NCI-H2107 treated with DMSO at 0.1 percent for 48 hours (cell line): ENCODE data around the gene TMEM131L.

Experiments
- DNase-seq: peaks from one replicate; lab custom pipeline; 2025; ENCODE audit not compliant: unreplicated experiment; lab: John Stamatoyannopoulos, UW

Gene TMEM131L

GRCh38 chr4:153570228-153570973 lies 104.2 kb downstream of the TMEM131L start:
- DNase-seq: no peak

- no peak for DNase-seq
Measured at GRCh38 chr4:153571006-153571545, 104.9 kb downstream of the TMEM131L start.

GRCh38 chr4:153572609-153573008 lies 106.4 kb downstream of the TMEM131L start:
- no peak for DNase-seq

GRCh38 chr4:153573221-153573620 lies 107.1 kb downstream of the TMEM131L start:
- no peak for DNase-seq

GRCh38 chr4:153573881-153574802 lies 108.0 kb downstream of the TMEM131L start:
- DNase-seq: peak; percentile 20

- DNase-seq: no peak
Measured at GRCh38 chr4:153576443-153576774, 110.2 kb downstream of the TMEM131L start.

- no peak for DNase-seq
Measured at GRCh38 chr4:153577053-153577452, 110.9 kb downstream of the TMEM131L start.

- DNase-seq: no peak
Measured at GRCh38 chr4:153579410-153579809, 113.2 kb downstream of the TMEM131L start.

GRCh38 chr4:153579872-153580271 lies 113.7 kb downstream of the TMEM131L start:
- no peak for DNase-seq

GRCh38 chr4:153582954-153583702 lies 117.0 kb downstream of the TMEM131L start:
- DNase-seq: no peak

GRCh38 chr4:153585026-153585425 lies 118.9 kb downstream of the TMEM131L start:
- no peak for DNase-seq

- no peak for DNase-seq
Measured at GRCh38 chr4:153589703-153590595, 123.8 kb downstream of the TMEM131L start.

- DNase-seq: no peak
Measured at GRCh38 chr4:153591441-153591840, 125.3 kb downstream of the TMEM131L start.

GRCh38 chr4:153592064-153592463 lies 125.9 kb downstream of the TMEM131L start:
- DNase-seq: no peak

GRCh38 chr4:153593161-153593560 lies 127.0 kb downstream of the TMEM131L start:
- DNase-seq: no peak

- DNase-seq: no peak
Measured at GRCh38 chr4:153594210-153594609, 128.1 kb downstream of the TMEM131L start.

- DNase-seq: no peak
Measured at GRCh38 chr4:153595894-153596601, 129.9 kb downstream of the TMEM131L start.

- no peak for DNase-seq
Measured at GRCh38 chr4:153602758-153603157, 136.6 kb downstream of the TMEM131L start.

- no peak for DNase-seq
Measured at GRCh38 chr4:153603258-153603657, 137.1 kb downstream of the TMEM131L start.

GRCh38 chr4:153603835-153604234 lies 137.7 kb downstream of the TMEM131L start:
- no peak for DNase-seq
